Activated naive CD4-positive, alpha-beta T cell treated with anti-CD3 and anti-CD28 coated beads for 36 hours (primary cell): ENCODE results near the gene OPRL1. TPM values are rescaled to one million over a fixed set of nuclear protein-coding genes. Genes with fewer than 3 reads are reported as not detected.
"Not testable (repeated sequence)": the region's sequence is repeated elsewhere in the genome, so short reads cannot be mapped to it uniquely, and the experiment has no call there.

ENCODE experiments used
- CTCF ChIA-PET: fragments of 350-600 bp; sonication (Branson Sonifier 250); formaldehyde crosslinking; loops from one replicate; lab custom pipeline; 2021; ENCODE audit warnings: antibody characterized with exemption; lab: Charles Lee
- DNase-seq: peaks from one replicate; pipeline ENCODE4 v3.0.0-alpha.2; 2020
- H3K27ac Mint-ChIP-seq: one replicate; pipeline ENCODE4 v1.8.0; 2021; ENCODE audit warnings: mild to moderate bottlenecking, mixed read lengths
- H3K27me3 Mint-ChIP-seq: one replicate; pipeline ENCODE4 v1.8.0; 2021; ENCODE audit warnings: low read depth, mixed read lengths
- H3K36me3 Mint-ChIP-seq: one replicate; pipeline ENCODE4 v1.8.0; 2021; ENCODE audit warnings: low read depth, mixed read lengths
- H3K4me1 Mint-ChIP-seq: one replicate; pipeline ENCODE4 v1.8.0; 2021; ENCODE audit warnings: low read depth, mixed read lengths
- H3K4me3 Mint-ChIP-seq: one replicate; pipeline ENCODE4 v1.8.0; 2021; ENCODE audit warnings: mild to moderate bottlenecking, moderate library complexity, mixed read lengths
- H3K9me3 Mint-ChIP-seq: one replicate; pipeline ENCODE4 v1.8.0; 2021; ENCODE audit warnings: mixed read lengths
- intact Hi-C: fragments of 100-400 bp; cut with micrococcal nuclease; formaldehyde crosslinking; loops from one replicate; pipeline ENCODE4 v1.15.1; 2023
- total RNA-seq, 2 experiments: library from RNA; stranded (reverse); gene quantifications; one replicate each; pipeline ENCODE4 v1.2.3, GENCODE V29; 2021

Gene OPRL1
- total RNA-seq, 2 experiments from 2014 or later, result 0.45 to 0.47 TPM

- Mint-ChIP-seq H3K4me3 (peak within 1 kb of the TSS; percentile 80), H3K27me3 (peaks cover 9% of the 10 kb centered on the region), H3K4me1 (peaks cover 26% of the 10 kb centered on the region), H3K9me3 (peaks cover 3% of the 10 kb centered on the region), H3K36me3 (no peaks in the 10 kb centered on the region), H3K27ac (no peak within 1 kb of the TSS)
- no peak for DNase-seq
- intact Hi-C loops, result loop anchor here (1.0 to 5.0 kb wide), 5 partner anchors 19 to 173 kb away; partner anchors contain the start of genes PCMTD2 and TCEA2
- CTCF ChIA-PET, result interaction anchor here (0.7 to 5.7 kb wide), 8 partner anchors 15 to 171 kb away, joined by 3 to 47 read pairs (median 4); partner anchors contain the start of gene PCMTD2
Observed at GRCh38 chr20:64083804-64084684, 4.2 kb downstream of the OPRL1 start, which contains the start of gene LKAAEAR1. Gene LKAAEAR1 (minus strand): TSS chr20:64084398. CDS start chr20:64084219, 179 bp downstream.

GRCh38 chr20:64084685-64085152 lies 4.8 kb downstream of the OPRL1 start:
- H3K4me1 Mint-ChIP-seq, result peaks cover 25% of the 10 kb centered on the region

GRCh38 chr20:64086801-64087200 lies 6.9 kb downstream of the OPRL1 start:
- Mint-ChIP-seq H3K27me3 (peaks cover 9% of the 10 kb centered on the region), H3K4me3 (no peak overlapping the region), H3K9me3 (peaks cover 3% of the 10 kb centered on the region), H3K27ac (no peak overlapping the region), H3K36me3 (no peaks in the 10 kb centered on the region), H3K4me1 (peaks cover 18% of the 10 kb centered on the region)
- intact Hi-C loops, result no loop called here
- CTCF ChIA-PET, result interaction anchor here (5.7 kb wide), 1 partner anchor 33 kb away, joined by 47 read pairs; no protein-coding TSS in a partner anchor
- DNase-seq, result no peak

More at GRCh38 chr20:64084685-64085152, 4.8 kb downstream of the OPRL1 start:
- H3K36me3 Mint-ChIP-seq, result no peaks in the 10 kb centered on the region
- peaks cover 3% of the 10 kb centered on the region for H3K9me3 Mint-ChIP-seq
- H3K27ac Mint-ChIP-seq, result no peak overlapping the region
- intact Hi-C loops, result loop anchor here (5.0 kb wide), 1 partner anchor 173 kb away; the partner anchor contains the start of gene PCMTD2
- no peak for DNase-seq
- CTCF ChIA-PET, result interaction anchor here (0.7 to 5.7 kb wide), 6 partner anchors 17 to 171 kb away, joined by 3 to 47 read pairs (median 4); partner anchors contain the start of gene PCMTD2
- H3K4me3 Mint-ChIP-seq, result peak overlapping the region; percentile 80
- peaks cover 9% of the 10 kb centered on the region for H3K27me3 Mint-ChIP-seq

- H3K4me3 Mint-ChIP-seq, H3K27ac Mint-ChIP-seq, H3K9me3 Mint-ChIP-seq, DNase-seq, H3K36me3 Mint-ChIP-seq, CTCF ChIA-PET, H3K27me3 Mint-ChIP-seq, intact Hi-C loops: not testable (repeated sequence)
- peaks cover 13% of the 10 kb centered on the region for H3K4me1 Mint-ChIP-seq
Observed at GRCh38 chr20:64087226-64087825, 7.4 kb downstream of the OPRL1 start.

GRCh38 chr20:64088586-64088985 lies 8.7 kb downstream of the OPRL1 start:
- DNase-seq, CTCF ChIA-PET, H3K4me3 Mint-ChIP-seq, H3K27ac Mint-ChIP-seq, H3K36me3 Mint-ChIP-seq, H3K4me1 Mint-ChIP-seq, H3K27me3 Mint-ChIP-seq, intact Hi-C loops, H3K9me3 Mint-ChIP-seq: not testable (repeated sequence)

- no peak for DNase-seq
- H3K36me3 Mint-ChIP-seq, result no peaks in the 10 kb centered on the region
- no peaks in the 10 kb centered on the region for H3K4me1 Mint-ChIP-seq
- H3K4me3 Mint-ChIP-seq, result no peak overlapping the region
- intact Hi-C loops, result no loop called here
- H3K9me3 Mint-ChIP-seq, result peaks cover 3% of the 10 kb centered on the region
- peaks cover 2% of the 10 kb centered on the region for H3K27me3 Mint-ChIP-seq
- CTCF ChIA-PET, result interaction anchor here (1.1 kb wide), 1 partner anchor 121 kb away, joined by 3 read pairs; no protein-coding TSS in a partner anchor
- H3K27ac Mint-ChIP-seq, result no peak overlapping the region
Observed at GRCh38 chr20:64090165-64090564, 10.3 kb downstream of the OPRL1 start.

GRCh38 chr20:64091340-64091739 lies 11.5 kb downstream of the OPRL1 start:
- intact Hi-C loops, result no loop called here

GRCh38 chr20:64091770-64092169 lies 11.9 kb downstream of the OPRL1 start:
- CTCF ChIA-PET, result no interaction called here
- peaks cover 2% of the 10 kb centered on the region for H3K9me3 Mint-ChIP-seq

More at GRCh38 chr20:64091340-64091739, 11.5 kb downstream of the OPRL1 start:
- Mint-ChIP-seq H3K9me3 (peaks cover 3% of the 10 kb centered on the region), H3K27ac (no peak overlapping the region), H3K27me3 (no peaks in the 10 kb centered on the region), H3K36me3 (no peaks in the 10 kb centered on the region), H3K4me1 (no peaks in the 10 kb centered on the region), H3K4me3 (no peak overlapping the region)
- no peak for DNase-seq
- CTCF ChIA-PET, result no interaction called here

GRCh38 chr20:64092258-64093012 lies 12.6 kb downstream of the OPRL1 start:
- Mint-ChIP-seq H3K4me3 (no peak overlapping the region), H3K27ac (no peak overlapping the region), H3K27me3 (no peaks in the 10 kb centered on the region), H3K9me3 (peaks cover 2% of the 10 kb centered on the region), H3K4me1 (no peaks in the 10 kb centered on the region), H3K36me3 (peaks cover 2% of the 10 kb centered on the region)
- no peak for DNase-seq
- CTCF ChIA-PET, result no interaction called here
- intact Hi-C loops, result no loop called here

More at GRCh38 chr20:64091770-64092169, 11.9 kb downstream of the OPRL1 start:
- DNase-seq, result no peak
- Mint-ChIP-seq H3K36me3 (peaks cover under 1% of the 10 kb centered on the region), H3K4me1 (no peaks in the 10 kb centered on the region), H3K27me3 (no peaks in the 10 kb centered on the region), H3K27ac (no peak overlapping the region), H3K4me3 (no peak overlapping the region)
- intact Hi-C loops, result no loop called here

GRCh38 chr20:64093013-64093503 lies 13.2 kb downstream of the OPRL1 start:
- CTCF ChIA-PET, result no interaction called here
- H3K27ac Mint-ChIP-seq, result no peak overlapping the region

GRCh38 chr20:64095455-64095854 lies 15.6 kb downstream of the OPRL1 start:
- no peaks in the 10 kb centered on the region for H3K4me1 Mint-ChIP-seq
- H3K9me3 Mint-ChIP-seq, result peaks cover 2% of the 10 kb centered on the region
- peaks cover 2% of the 10 kb centered on the region for H3K36me3 Mint-ChIP-seq
- CTCF ChIA-PET, result interaction anchor here (0.6 to 1.2 kb wide), 2 partner anchors 16 to 50 kb away, joined by 3 read pairs; partner anchors contain the start of gene RGS19
- H3K4me3 Mint-ChIP-seq, result no peak overlapping the region
- no peaks in the 10 kb centered on the region for H3K27me3 Mint-ChIP-seq
- no peak overlapping the region for H3K27ac Mint-ChIP-seq
- no peak for DNase-seq
- intact Hi-C loops, result no loop called here

More at GRCh38 chr20:64093013-64093503, 13.2 kb downstream of the OPRL1 start:
- no peaks in the 10 kb centered on the region for H3K27me3 Mint-ChIP-seq
- no peaks in the 10 kb centered on the region for H3K4me1 Mint-ChIP-seq
- intact Hi-C loops, result no loop called here
- peaks cover 2% of the 10 kb centered on the region for H3K36me3 Mint-ChIP-seq
- DNase-seq, result no peak
- peaks cover 2% of the 10 kb centered on the region for H3K9me3 Mint-ChIP-seq
- H3K4me3 Mint-ChIP-seq, result no peak overlapping the region
